Mesenchymal stem cell (in vitro differentiated cells and primary cell): ENCODE results near the gene PANK2.

ENCODE experiments used
- DNase-seq: peaks from one replicate; pipeline ENCODE4 v3.0.0-alpha.2; 2013
- H2AFZ ChIP-seq: one replicate; pipeline ENCODE4 v1.6.1; 2013; ENCODE audit warnings: low read depth, mild to moderate bottlenecking, control low read depth, inconsistent platforms, low read length, moderate library complexity
- H2AK5ac ChIP-seq: 2 replicates; pipeline ENCODE4 v1.6.1; 2013; ENCODE audit warnings: low read length, moderate library complexity, mild to moderate bottlenecking, inconsistent platforms; ENCODE audit not compliant: severe bottlenecking
- H2BK120ac ChIP-seq: one replicate; pipeline ENCODE4 v1.6.1; 2013; ENCODE audit warnings: low read depth, mild to moderate bottlenecking, inconsistent platforms, low read length, moderate library complexity
- H2BK12ac ChIP-seq, 2 experiments: one replicate each; pipeline ENCODE4 v1.6.1; 2013; ENCODE audit warnings: inconsistent platforms in 2 of 2, low read length in 2 of 2, mild to moderate bottlenecking in 2 of 2, moderate library complexity in 2 of 2, control low read depth in 1 of 2
- H2BK15ac ChIP-seq: one replicate; pipeline ENCODE4 v1.6.1; 2013; ENCODE audit warnings: mild to moderate bottlenecking, low read depth, inconsistent platforms; ENCODE audit not compliant: poor library complexity, severe bottlenecking
- H2BK5ac ChIP-seq: 2 replicates; pipeline ENCODE4 v1.6.1; 2013; ENCODE audit warnings: low read depth, mild to moderate bottlenecking, low read length, control low read depth, inconsistent platforms; ENCODE audit not compliant: poor library complexity, severe bottlenecking
- H3K14ac ChIP-seq, 2 experiments: one replicate each; pipeline ENCODE4 v1.6.1; 2013; ENCODE audit warnings: inconsistent platforms in 2 of 2, low read length in 2 of 2, control low read depth in 1 of 2, mild to moderate bottlenecking in 1 of 2, moderate library complexity in 1 of 2
- H3K18ac ChIP-seq, 2 experiments: one replicate each; pipeline ENCODE4 v1.6.1; 2013; ENCODE audit warnings: inconsistent platforms in 2 of 2, low read length in 2 of 2, control low read depth in 1 of 2, low read depth in 1 of 2, mild to moderate bottlenecking in 1 of 2
- H3K23ac ChIP-seq, 2 experiments: one replicate each; pipeline ENCODE4 v1.6.1; 2013; ENCODE audit warnings: inconsistent platforms in 2 of 2, low read length in 2 of 2, mild to moderate bottlenecking in 2 of 2, moderate library complexity in 2 of 2, control low read depth in 1 of 2
- H3K27ac ChIP-seq: 2 replicates; pipeline ENCODE4 v1.5.1; 2013; ENCODE audit warnings: mild to moderate bottlenecking, moderate library complexity, low read length, control low read depth, inconsistent platforms; ENCODE audit not compliant: poor library complexity, severe bottlenecking
- H3K27me3 ChIP-seq, 2 experiments: 2 replicates each; pipeline versions ENCODE4 v1.6.1 to v1.7.0; 2013; ENCODE audit warnings: low read length in 2 of 2, mild to moderate bottlenecking in 2 of 2, moderate library complexity in 2 of 2, control low read depth in 1 of 2, inconsistent platforms in 1 of 2; ENCODE audit not compliant: control insufficient read depth in 1 of 2, insufficient read depth in 1 of 2
- H3K36me3 ChIP-seq, 2 experiments: 2 replicates each; pipeline versions ENCODE4 v1.6.1 to v1.7.0; 2013; ENCODE audit warnings: low read length in 2 of 2, control low read depth in 1 of 2, inconsistent platforms in 1 of 2, low read depth in 1 of 2, mild to moderate bottlenecking in 1 of 2; ENCODE audit not compliant: insufficient read depth in 2 of 2, control insufficient read depth in 1 of 2
- H3K4ac ChIP-seq, 2 experiments: one replicate each; pipeline ENCODE4 v1.6.1; 2013; ENCODE audit warnings: inconsistent platforms in 2 of 2, low read length in 2 of 2, mild to moderate bottlenecking in 2 of 2, moderate library complexity in 2 of 2, control low read depth in 1 of 2, low read depth in 1 of 2
- H3K4me1 ChIP-seq: 2 replicates; pipeline ENCODE4 v1.6.1; 2013; ENCODE audit warnings: low read depth, low read length, control low read depth; ENCODE audit not compliant: control insufficient read depth, insufficient read depth
- H3K4me2 ChIP-seq: 2 replicates; pipeline ENCODE4 v1.6.1; 2013; ENCODE audit warnings: low read length, mild to moderate bottlenecking, inconsistent platforms; ENCODE audit not compliant: poor library complexity, severe bottlenecking
- H3K4me3 ChIP-seq, 2 experiments: 2 replicates each; pipeline versions ENCODE4 v1.5.1 to v1.7.0; 2013; ENCODE audit warnings: low read length in 2 of 2, mild to moderate bottlenecking in 2 of 2, control low read depth in 1 of 2, low read depth in 1 of 2; ENCODE audit not compliant: insufficient read depth in 1 of 2
- H3K79me1 ChIP-seq: replicated peaks from 2 replicates; pipeline ENCODE4 v1.6.1; 2013; ENCODE audit warnings: mild to moderate bottlenecking, control low read depth, low read length, inconsistent platforms; ENCODE audit not compliant: poor library complexity, severe bottlenecking
- H3K9ac ChIP-seq: 2 replicates; pipeline ENCODE4 v1.7.0; 2013; ENCODE audit warnings: mild to moderate bottlenecking, low read length, moderate library complexity
- H3K9me3 ChIP-seq: 2 replicates; pipeline ENCODE4 v1.7.0; 2013; ENCODE audit warnings: mild to moderate bottlenecking, low read length; ENCODE audit not compliant: control insufficient read depth
- H4K8ac ChIP-seq: one replicate; pipeline ENCODE4 v1.6.1; 2013; ENCODE audit warnings: inconsistent platforms, mild to moderate bottlenecking, low read length, moderate library complexity
- H4K91ac ChIP-seq: one replicate; pipeline ENCODE4 v1.6.1; 2013; ENCODE audit warnings: mild to moderate bottlenecking, low read length, inconsistent platforms
- WGBS: methylation state at CpG from one replicate; pipeline ENCODE4 v1.1.7; 2013; ENCODE audit warnings: mixed read lengths; 5-methylcytosine and 5-hydroxymethylcytosine counted together

The PANK2 gene

GRCh38 chr20:3924304-3925112 is 35.3 kb downstream of the PANK2 start:
- no peaks in the 10 kb centered on the region for H3K27me3 ChIP-seq

GRCh38 chr20:3925113-3925695 is 36.0 kb downstream of the PANK2 start:
- Histone ChIP-seq H2AK5ac (no peak overlapping the region), H3K79me1 (peaks cover 33% of the 10 kb centered on the region), H3K14ac (no peak overlapping the region), H2BK15ac (no peak overlapping the region), H3K27me3 (no peaks in the 10 kb centered on the region), H2BK12ac (peak overlapping the region in 1 of 2 experiments; percentile 56), H3K36me3 (peaks cover 49 to 69% of the 10 kb centered on the region in 2 experiments), H3K27ac (no peak overlapping the region), H4K8ac (peak overlapping the region; percentile 7), H3K18ac (no peak overlapping the region), H3K4me2 (no peak overlapping the region), H2AFZ (no peak overlapping the region), H3K4me1 (peaks cover 30% of the 10 kb centered on the region), H4K91ac (no peak overlapping the region), H2BK5ac (no peak overlapping the region), H3K9ac (no peak overlapping the region), H2BK120ac (no peak overlapping the region), H3K4me3 (no peak overlapping the region), H3K9me3 (no peaks in the 10 kb centered on the region), H3K4ac (no peak overlapping the region), H3K23ac (no peak overlapping the region)
- DNase-seq, result no peak
- 93% methylated on average over 11 of the region's 11 CpGs for WGBS

More at GRCh38 chr20:3924304-3925112, 35.3 kb downstream of the PANK2 start:
- peak overlapping the region; percentile 37 for H4K91ac ChIP-seq
- no peak for DNase-seq
- H3K18ac ChIP-seq, result no peak overlapping the region
- WGBS, result 92% methylated on average over 13 of the region's 13 CpGs
- no peak overlapping the region for H2BK15ac ChIP-seq
- H3K36me3 ChIP-seq, result peaks cover 49 to 73% of the 10 kb centered on the region in 2 experiments
- H2BK12ac ChIP-seq, result peak overlapping the region in 1 of 2 experiments; percentile 0
- H3K9me3 ChIP-seq, result no peaks in the 10 kb centered on the region
- H4K8ac ChIP-seq, result no peak overlapping the region
- H3K79me1 ChIP-seq, result peaks cover 33% of the 10 kb centered on the region
- no peak overlapping the region for H2AK5ac ChIP-seq
- H3K4ac ChIP-seq, result no peak overlapping the region
- H3K14ac ChIP-seq, result peak overlapping the region in 1 of 2 experiments; percentile 64
- H3K23ac ChIP-seq, result no peak overlapping the region
- H3K9ac ChIP-seq, result peak overlapping the region; percentile 37
- H3K4me2 ChIP-seq, result no peak overlapping the region
- no peak overlapping the region for H2BK5ac ChIP-seq
- peaks cover 28% of the 10 kb centered on the region for H3K4me1 ChIP-seq
- no peak overlapping the region for H2BK120ac ChIP-seq
- no peak overlapping the region for H3K27ac ChIP-seq
- H3K4me3 ChIP-seq, result no peak overlapping the region
- peak overlapping the region; percentile 43 for H2AFZ ChIP-seq

GRCh38 chr20:3925899-3926638 is 36.9 kb downstream of the PANK2 start:
- 87% methylated on average over 9 of the region's 9 CpGs for WGBS
- H4K91ac ChIP-seq, result no peak overlapping the region
- H3K4me3 ChIP-seq, result no peak overlapping the region
- no peak overlapping the region for H2BK5ac ChIP-seq
- no peak overlapping the region for H3K27ac ChIP-seq
- H2AK5ac ChIP-seq, result no peak overlapping the region
- H2BK12ac ChIP-seq, result peak overlapping the region in 1 of 2 experiments; percentile 56
- no peak overlapping the region for H3K14ac ChIP-seq
- H3K79me1 ChIP-seq, result peaks cover 33% of the 10 kb centered on the region
- H3K27me3 ChIP-seq, result no peaks in the 10 kb centered on the region
- H3K4me2 ChIP-seq, result no peak overlapping the region
- no peak overlapping the region for H3K23ac ChIP-seq
- H2AFZ ChIP-seq, result no peak overlapping the region
- no peak overlapping the region for H2BK120ac ChIP-seq
- no peak for DNase-seq
- peak overlapping the region in 1 of 2 experiments; percentile 18 for H3K18ac ChIP-seq
- peaks cover 49 to 69% of the 10 kb centered on the region in 2 experiments for H3K36me3 ChIP-seq
- peak overlapping the region; percentile 20 for H4K8ac ChIP-seq
- H3K4me1 ChIP-seq, result peaks cover 36% of the 10 kb centered on the region
- H3K4ac ChIP-seq, result no peak overlapping the region
- H3K9me3 ChIP-seq, result no peaks in the 10 kb centered on the region
- no peak overlapping the region for H2BK15ac ChIP-seq
- H3K9ac ChIP-seq, result no peak overlapping the region
